H1 (cell line): ENCODE results near the gene LGR4. TPM values are rescaled to one million over a fixed set of nuclear protein-coding genes. Genes with fewer than 3 reads are reported as not detected.

ENCODE experiments used
- CTCF ChIA-PET: fragments of 300-600 bp; sonication (Branson Sonifier 250); formaldehyde crosslinking; loops from one replicate; lab custom pipeline; 2021; ENCODE audit not compliant: partially characterized antibody; lab: Charles Lee
- POLR2A ChIA-PET: fragments of 300-600 bp; sonication (Branson Sonifier 250); formaldehyde crosslinking; loops from one replicate; lab custom pipeline; 2021; ENCODE audit warnings: inconsistent platforms; ENCODE audit not compliant: partially characterized antibody; lab: Charles Lee
- DNase-seq, 2 experiments: peaks; one replicate each; pipeline versions ENCODE4 v3.0.0 to v3.0.0-alpha.2; 2010 to 2022; ENCODE audit warnings: low spot score in 2 of 2, low read depth in 1 of 2, mixed read lengths in 1 of 2
- FAIRE-seq: peaks from 2 replicates; lab custom pipeline; 2011; peaks lifted over from hg19 to GRCh38; lab: Jason Lieb, UNC
- H2AFZ ChIP-seq: 2 replicates; pipeline ENCODE4 v1.8.1; 2012; ENCODE audit warnings: low read length, inconsistent platforms
- H2AK5ac ChIP-seq: 2 replicates; pipeline ENCODE4 v1.6.1; 2013; ENCODE audit warnings: low read depth, low read length
- H2BK120ac ChIP-seq: replicated peaks from 2 replicates; pipeline ENCODE3; 2013; ENCODE audit warnings: low read depth, low read length, inconsistent platforms
- H2BK12ac ChIP-seq: 2 replicates; pipeline ENCODE4 v1.6.1; 2013; ENCODE audit warnings: low read depth, low read length
- H2BK15ac ChIP-seq: 2 replicates; pipeline ENCODE4 v1.6.1; 2013; ENCODE audit warnings: low read length
- H2BK20ac ChIP-seq: 2 replicates; pipeline ENCODE4 v1.6.1; 2013; ENCODE audit warnings: low read length
- H2BK5ac ChIP-seq: 2 replicates; pipeline ENCODE4 v1.6.1; 2013; ENCODE audit warnings: low read depth, low read length
- H3K14ac ChIP-seq: 2 replicates; pipeline ENCODE4 v1.6.1; 2013; ENCODE audit warnings: inconsistent platforms; ENCODE audit not compliant: insufficient read length
- H3K18ac ChIP-seq: 2 replicates; pipeline ENCODE4 v1.6.1; 2013; ENCODE audit warnings: low read length; ENCODE audit errors: extremely low read depth
- H3K23ac ChIP-seq: 2 replicates; pipeline ENCODE4 v1.6.1; 2013; ENCODE audit warnings: inconsistent platforms; ENCODE audit not compliant: insufficient read length
- H3K23me2 ChIP-seq: 2 replicates; pipeline ENCODE4 v1.6.1; 2013; ENCODE audit warnings: low read depth, low read length
- H3K27ac ChIP-seq: 2 replicates; pipeline ENCODE4 v1.6.1; 2011; ENCODE audit warnings: low read depth, low read length, inconsistent platforms
- H3K27me3 ChIP-seq, 4 experiments: replicated peaks in 1 of 4; 1 replicate in 1 of 4; 2 replicates in 3 of 4; pipeline versions ENCODE4 v1.6.1 to v1.8.1; 2011 to 2013; ENCODE audit warnings: low read length in 3 of 4, mild to moderate bottlenecking in 3 of 4, inconsistent platforms in 2 of 4, mixed read lengths in 2 of 4, moderate library complexity in 1 of 4; ENCODE audit not compliant: control insufficient read depth in 3 of 4, insufficient read depth in 3 of 4; ENCODE audit errors: extremely low read depth in 1 of 4
- H3K36me3 ChIP-seq, 4 experiments: 2 replicates each; pipeline versions ENCODE4 v1.6.1 to v1.8.1; 2011 to 2013; ENCODE audit warnings: mild to moderate bottlenecking in 4 of 4, low read length in 3 of 4, moderate library complexity in 2 of 4, control low read depth in 1 of 4, inconsistent platforms in 1 of 4; ENCODE audit not compliant: insufficient read depth in 4 of 4, control insufficient read depth in 2 of 4
- H3K4ac ChIP-seq: replicated peaks from 2 replicates; pipeline ENCODE3; 2013; ENCODE audit warnings: low read length, low read depth, mixed read lengths, inconsistent platforms; ENCODE audit not compliant: insufficient read length
- H3K4me1 ChIP-seq, 4 experiments: replicated peaks in 1 of 4; 1 replicate in 1 of 4; 2 replicates in 3 of 4; pipeline versions ENCODE4 v1.6.1 to v1.8.1; 2011 to 2013; ENCODE audit warnings: low read length in 3 of 4, inconsistent platforms in 2 of 4, mixed read lengths in 1 of 4; ENCODE audit not compliant: insufficient read depth in 4 of 4, control insufficient read depth in 3 of 4
- H3K4me2 ChIP-seq, 2 experiments: 2 replicates each; pipeline versions ENCODE4 v1.6.1 to v1.8.1; 2011 to 2013; ENCODE audit warnings: low read depth in 2 of 2, low read length in 2 of 2, control low read depth in 1 of 2, inconsistent platforms in 1 of 2, mild to moderate bottlenecking in 1 of 2; ENCODE audit not compliant: insufficient read depth in 1 of 2
- H3K4me3 ChIP-seq, 4 experiments: fragments of 200-600, 300-600 bp in 1 of 4; sonication (generic), shearing (Covaris generic), sonication (Bioruptor Twin) in 1 of 4; 2 replicates each; pipeline versions ENCODE4 v1.5.1 to v1.8.1; 2011 to 2016; ENCODE audit warnings: low read length in 4 of 4, low read depth in 3 of 4, control low read depth in 2 of 4, inconsistent platforms in 2 of 4, mild to moderate bottlenecking in 2 of 4, mixed read lengths in 1 of 4, moderate library complexity in 1 of 4; ENCODE audit not compliant: insufficient read depth in 2 of 4; ENCODE audit errors: extremely low read depth in 1 of 4
- H3K56ac ChIP-seq: replicated peaks from 2 replicates; pipeline ENCODE3; 2013; ENCODE audit warnings: low read depth, mild to moderate bottlenecking, mixed read lengths, low read length, inconsistent platforms; ENCODE audit not compliant: insufficient read length
- H3K79me1 ChIP-seq: 2 replicates; pipeline ENCODE4 v1.6.1; 2013; ENCODE audit warnings: low read depth, low read length, control low read depth
- H3K79me2 ChIP-seq, 2 experiments: 2 replicates each; pipeline versions ENCODE4 v1.6.1 to v1.8.1; 2012 to 2013; ENCODE audit warnings: low read length in 2 of 2, mild to moderate bottlenecking in 2 of 2, inconsistent platforms in 1 of 2; ENCODE audit not compliant: insufficient read depth in 2 of 2, control insufficient read depth in 1 of 2
- H3K9ac ChIP-seq, 4 experiments: replicated peaks in 1 of 4; 1 replicate in 1 of 4; 2 replicates in 3 of 4; pipeline versions ENCODE4 v1.6.1 to v1.8.1; 2011 to 2013; ENCODE audit warnings: low read depth in 3 of 4, low read length in 3 of 4, control low read depth in 2 of 4, mild to moderate bottlenecking in 2 of 4, moderate library complexity in 2 of 4, inconsistent platforms in 1 of 4; ENCODE audit errors: extremely low read depth in 1 of 4
- H3K9me3 ChIP-seq, 2 experiments: 2 replicates each; pipeline versions ENCODE4 v1.6.1 to v1.8.1; 2012 to 2013; ENCODE audit warnings: mild to moderate bottlenecking in 2 of 2, moderate library complexity in 2 of 2, control low read depth in 1 of 2, inconsistent platforms in 1 of 2, low read depth in 1 of 2, low read length in 1 of 2, mixed read lengths in 1 of 2; ENCODE audit not compliant: insufficient read depth in 2 of 2
- H4K20me1 ChIP-seq, 2 experiments: replicated peaks in 1 of 2; 2 replicates each; pipeline versions ENCODE3 to v1.8.1; 2011 to 2013; ENCODE audit warnings: inconsistent platforms in 2 of 2, low read length in 2 of 2, mild to moderate bottlenecking in 1 of 2; ENCODE audit not compliant: insufficient read depth in 2 of 2, control insufficient read depth in 1 of 2
- H4K5ac ChIP-seq: 2 replicates; pipeline ENCODE4 v1.6.1; 2013; ENCODE audit warnings: low read length, low read depth, mixed read lengths, inconsistent platforms; ENCODE audit not compliant: insufficient read length
- H4K8ac ChIP-seq: 2 replicates; pipeline ENCODE4 v1.8.0; 2013; ENCODE audit warnings: mild to moderate bottlenecking, moderate library complexity, low read length, inconsistent platforms; ENCODE audit not compliant: insufficient read depth; ENCODE audit errors: extremely low read depth
- H4K91ac ChIP-seq: replicated peaks from 2 replicates; pipeline ENCODE3; 2013; ENCODE audit warnings: low read length, mixed read lengths, inconsistent platforms; ENCODE audit not compliant: insufficient read length
- BRCA1 ChIP-seq: IDR thresholded peaks from 2 replicates; pipeline ENCODE4 v1.6.1; 2012; ENCODE audit warnings: low read depth, low read length, improper control_type of control experiment
- CREB1 ChIP-seq: IDR thresholded peaks from 2 replicates; pipeline ENCODE4 v1.6.1; 2012; ENCODE audit warnings: inconsistent platforms
- CTBP2 ChIP-seq: IDR thresholded peaks from 2 replicates; pipeline ENCODE4 v1.7.0; 2011; ENCODE audit warnings: borderline replicate concordance, mild to moderate bottlenecking, moderate library complexity, mixed read lengths, low read length; ENCODE audit not compliant: insufficient read depth, insufficient read length
- GTF2F1 ChIP-seq: IDR thresholded peaks from 2 replicates; pipeline ENCODE4 v1.6.1; 2012; ENCODE audit warnings: low read depth, low read length, improper control_type of control experiment, borderline replicate concordance
- HDAC6 ChIP-seq: IDR thresholded peaks from one replicate; pipeline ENCODE4 v1.7.1; 2012; ENCODE audit warnings: low read depth, mild to moderate bottlenecking, inconsistent platforms, low read length, moderate library complexity
- JUND ChIP-seq: IDR thresholded peaks from 2 replicates; pipeline ENCODE4 v1.6.1; 2011; ENCODE audit warnings: mild to moderate bottlenecking, improper control_type of control experiment, low read length
- NANOG ChIP-seq: IDR thresholded peaks from 2 replicates; pipeline ENCODE4 v1.6.1; 2011; ENCODE audit warnings: low read length, low read depth, mild to moderate bottlenecking, inconsistent platforms; ENCODE audit not compliant: insufficient read depth, poor library complexity, severe bottlenecking
- POLR2A ChIP-seq, 2 experiments: IDR thresholded peaks; 1 replicate in 1 of 2; 2 replicates in 1 of 2; pipeline ENCODE4 v1.6.1; 2011; ENCODE audit warnings: low read depth in 2 of 2, low read length in 2 of 2, mild to moderate bottlenecking in 2 of 2; ENCODE audit errors: control extremely low read depth in 1 of 2
- POLR2AphosphoS5 ChIP-seq: IDR thresholded peaks from 2 replicates; pipeline ENCODE4 v1.6.1; 2011; ENCODE audit warnings: low read depth, low read length
- SP1 ChIP-seq: IDR thresholded peaks from 2 replicates; pipeline ENCODE4 v1.6.1; 2011; ENCODE audit warnings: low read depth, low read length
- SP2 ChIP-seq: IDR thresholded peaks from 2 replicates; pipeline ENCODE4 v1.6.1; 2012; ENCODE audit warnings: mild to moderate bottlenecking, low read length, inconsistent platforms
- SP4 ChIP-seq: IDR thresholded peaks from 2 replicates; pipeline ENCODE4 v1.6.1; 2012; ENCODE audit warnings: low read length, inconsistent platforms
- TAF1 ChIP-seq: IDR thresholded peaks from 2 replicates; pipeline ENCODE4 v1.6.1; 2011; ENCODE audit warnings: mild to moderate bottlenecking, low read depth, low read length
- TCF12 ChIP-seq: IDR thresholded peaks from 2 replicates; pipeline ENCODE4 v1.6.1; 2011; ENCODE audit warnings: low read depth, mild to moderate bottlenecking, low read length
- YY1 ChIP-seq: IDR thresholded peaks from 2 replicates; pipeline ENCODE4 v1.6.1; 2011; ENCODE audit warnings: low read depth, mild to moderate bottlenecking, low read length
- WGBS, 2 experiments: shearing (Covaris generic) in 1 of 2; methylation state at CpG; one replicate each; pipeline versions ENCODE4 v1.1.6 to v1.1.7; 2013 to 2015; ENCODE audit warnings: low lambda C conversion rate in 2 of 2, mixed read lengths in 2 of 2, inconsistent platforms in 1 of 2, low coverage in 1 of 2, missing lambda C conversion rate in 1 of 2; ENCODE audit not compliant: insufficient replicate concordance in 2 of 2, insufficient coverage in 1 of 2, insufficient read length in 1 of 2; ENCODE audit errors: extremely low coverage in 1 of 2, missing lambda C conversion rate in 1 of 2; 5-methylcytosine and 5-hydroxymethylcytosine counted together
- polyA plus RNA-seq, 7 experiments: library from polyadenylated mRNA; depleted of rRNA in 3 of 7; stranded (reverse) in 5 of 7; unstranded in 2 of 7; fragments of >200 nt in 5 of 7; fragments of 200-250 nt in 2 of 7; gene quantifications; 1 replicate in 5 of 7; 2 replicates in 1 of 7; 4 replicates in 1 of 7; pipeline versions ENCODE4 v1.2.1 to v1.2.3, GENCODE V29; 2011 to 2013; ENCODE audit warnings: missing spikeins in 2 of 7, mixed read lengths in 2 of 7
- total RNA-seq: library from RNA; stranded (reverse); fragmentation: NEBNext Ultra II Directional; extraction: Animal tissue kit (Norgen Biotek cat#: 25700); gene quantifications from 2 replicates; pipeline ENCODE4 v1.2.1, GENCODE V29; 2021

Gene LGR4
- total and polyA plus RNA-seq, 2 of the 8 experiments (the other 6 are each of a cell fraction or from before 2014, with no cell fraction given): 26.6 to 61.7 TPM

GRCh38 chr11:27465629-27466028 is 7.0 kb downstream of the LGR4 start:
- Histone ChIP-seq H4K8ac (no peak overlapping the region), H3K36me3 (0 out of 8 replicates have a peak, but pooled peaks cover 0 to 3% (median 0%) of the 10 kb centered on the region in 4 experiments), H3K79me2 (peaks cover 71 to 100% of the 10 kb centered on the region in 2 experiments), H3K23ac (no peak overlapping the region), H2BK120ac (no peak overlapping the region), H3K9ac (no peak overlapping the region), H3K4me2 (0 out of 4 replicates have a peak overlapping the region, but pooled peaks of 1 of the 2 experiments have one; percentile 32), H2BK20ac (no peak overlapping the region), H2BK15ac (no peak overlapping the region), H4K5ac (no peak overlapping the region), H2BK12ac (no peak overlapping the region), H4K91ac (no peak overlapping the region), H3K4me3 (no peak overlapping the region), H2AFZ (no peak overlapping the region), H3K27ac (no peak overlapping the region), H3K18ac (no peak overlapping the region), H2AK5ac (no peak overlapping the region), H3K14ac (no peak overlapping the region), H4K20me1 (peaks cover 9 to 14% of the 10 kb centered on the region in 2 experiments), H3K4me1 (peaks cover 0 to 31% (median 12%) of the 10 kb centered on the region in 4 experiments; a peak in 6 of 7 replicates), H3K4ac (no peak overlapping the region), H3K9me3 (no peaks in the 10 kb centered on the region), H2BK5ac (no peak overlapping the region), H3K79me1 (peaks cover 3% of the 10 kb centered on the region; the same call in 1 of the 2 replicates), H3K27me3 (no peaks in the 10 kb centered on the region), H3K56ac (no peak overlapping the region), H3K23me2 (peaks cover under 1% of the 10 kb centered on the region; the same call in 1 of the 2 replicates)
- no peak for DNase-seq
- no peak for FAIRE-seq
- TF ChIP-seq TCF12 (no peak), POLR2A (IDR thresholded peaks at IDR 0.05; ENCODE audit: control extremely low read depth in 1 of 2, low read depth in 2 of 2, low read length in 2 of 2) (no peak), HDAC6 (no peak), CTBP2 (no peak), JUND (no peak), NANOG (no peak), SP1 (no peak), SP2 (no peak), BRCA1 (no peak), CREB1 (no peak), SP4 (no peak), YY1 (no peak), TAF1 (no peak), GTF2F1 (no peak), POLR2AphosphoS5 (no peak)
- CTCF ChIA-PET: interaction anchor here (1.4 to 1.8 kb wide), 2 partner anchors 20 to 21 kb away, joined by 4 to 5 read pairs; no protein-coding TSS in a partner anchor
- WGBS, 2 experiments: 84% methylated on average over 3 of the region's 3 CpGs; no CpG with 5 or more reads in 1 of the 2 experiments
- POLR2A ChIA-PET: interaction anchor here (0.7 to 1.9 kb wide), 5 partner anchors 9 to 49 kb away, joined by 3 to 10 read pairs (median 4); no protein-coding TSS in a partner anchor
